HepG2 (cell line): ENCODE measurements around the gene GPRIN1. TPM values are rescaled to one million over a fixed set of nuclear protein-coding genes. Genes with fewer than 3 reads are reported as not detected.

ENCODE experiments used
- ATAC-seq: fragments of 200-7000 bp; cut with Tn5 transposase; 3 replicates; pipeline ENCODE4 v1.9.1; 2020; ENCODE audit warnings: mild to moderate bottlenecking, moderate library complexity
- BruUV-seq: library from RNA; stranded (reverse); fragments of 400-500 nt; replicated peaks from 2 replicates; lab custom pipeline; 2021; lab: Mats Ljungman, UMichigan
- CTCF ChIA-PET: fragments of 300-600 bp; formaldehyde crosslinking; extraction: SDS; loops from one replicate; lab custom pipeline; 2021; ENCODE audit warnings: low total read pairs, inconsistent platforms, low intra/inter-chr PET ratio; lab: Yijun Ruan, JAX
- POLR2A ChIA-PET: fragments of 350-600 bp; sonication (Branson Sonifier 250); formaldehyde crosslinking; loops from one replicate; lab custom pipeline; 2020; ENCODE audit warnings: antibody characterized with exemption, inconsistent platforms; lab: Yijun Ruan, JAX
- DNase-seq: peaks from one replicate; pipeline ENCODE4 v3.0.0-alpha.2; 2015; ENCODE audit warnings: low spot score
- FAIRE-seq: peaks from 3 replicates; lab custom pipeline; 2011; peaks lifted over from hg19 to GRCh38; lab: Jason Lieb, UNC
- H2AFZ ChIP-seq: one replicate; pipeline ENCODE4 v1.6.1; 2011; ENCODE audit warnings: low read length, inconsistent platforms
- H3K27ac ChIP-seq: fragments of 300-600 bp; 3 replicates; pipeline ENCODE4 v1.8.0; 2011; ENCODE audit warnings: mixed run types, mild to moderate bottlenecking, mixed read lengths, low read length, inconsistent platforms; ENCODE audit not compliant: insufficient read depth; ENCODE audit errors: extremely low read length
- H3K27me3 ChIP-seq, 2 experiments: fragments of 200-600 bp in 1 of 2; 2 replicates in 1 of 2; 3 replicates in 1 of 2; pipeline versions ENCODE4 v1.6.0 to v1.8.0; 2011; ENCODE audit warnings: low read length in 2 of 2, mild to moderate bottlenecking in 2 of 2, moderate library complexity in 2 of 2, inconsistent platforms in 1 of 2; ENCODE audit not compliant: insufficient read depth in 2 of 2, control insufficient read depth in 1 of 2
- H3K36me3 ChIP-seq, 2 experiments: fragments of 200-600 bp in 1 of 2; replicated peaks in 1 of 2; 2 replicates in 1 of 2; 3 replicates in 1 of 2; pipeline versions ENCODE4 v1.5.1 to v1.8.0; 2011; ENCODE audit warnings: low read length in 2 of 2, inconsistent platforms in 1 of 2; ENCODE audit not compliant: insufficient read depth in 2 of 2, control insufficient read depth in 1 of 2
- H3K4me1 ChIP-seq: 2 replicates; pipeline ENCODE4 v1.5.1; 2012; ENCODE audit warnings: low read length, inconsistent platforms; ENCODE audit not compliant: insufficient read depth
- H3K4me2 ChIP-seq: 2 replicates; pipeline ENCODE4 v1.6.0; 2011; ENCODE audit warnings: low read depth, low read length, inconsistent platforms
- H3K4me3 ChIP-seq, 3 experiments: fragments of 200-600 bp in 1 of 3; sonication (generic), shearing (Covaris generic) in 1 of 3; replicated peaks in 1 of 3; 2 replicates each; pipeline ENCODE4 v1.5.1; 2011 to 2016; ENCODE audit warnings: low read length in 3 of 3, inconsistent platforms in 2 of 3, low read depth in 2 of 3, mild to moderate bottlenecking in 2 of 3, control low read depth in 1 of 3, mixed read lengths in 1 of 3; ENCODE audit not compliant: insufficient read depth in 1 of 3
- H3K79me2 ChIP-seq: one replicate; pipeline ENCODE4 v1.6.1; 2011; ENCODE audit warnings: low read length, inconsistent platforms; ENCODE audit not compliant: insufficient read depth
- H3K9ac ChIP-seq: 2 replicates; pipeline ENCODE4 v1.6.0; 2011; ENCODE audit warnings: mild to moderate bottlenecking, low read depth, low read length, inconsistent platforms; ENCODE audit not compliant: insufficient read depth
- H3K9me3 ChIP-seq: 2 replicates; pipeline ENCODE4 v1.5.1; 2012; ENCODE audit warnings: mild to moderate bottlenecking, low read length
- H4K20me1 ChIP-seq: 2 replicates; pipeline ENCODE4 v1.6.0; 2011; ENCODE audit warnings: inconsistent platforms, mild to moderate bottlenecking, low read length, moderate library complexity; ENCODE audit not compliant: insufficient read depth
- BCL6 ChIP-seq: IDR thresholded peaks from 2 replicates; pipeline ENCODE4 v1.6.1; 2016; ENCODE audit warnings: missing genetic modification reagents, missing compliant biosample characterization
- CBX2 ChIP-seq, 2 experiments: fragments of 200-600 bp in 1 of 2; sonication (generic); formaldehyde crosslinking in 1 of 2; IDR thresholded peaks; 2 replicates each; pipeline versions ENCODE4 v1.7.0 to v1.8.1; 2018 to 2022; ENCODE audit warnings: low read depth in 2 of 2, low read length in 1 of 2, mild to moderate bottlenecking in 1 of 2, missing genetic modification reagents in 1 of 2
- HNRNPL ChIP-seq: fragments of 200-400 bp; formaldehyde crosslinking; IDR thresholded peaks from 2 replicates; pipeline ENCODE4 v1.6.1; 2017; ENCODE audit warnings: mild to moderate bottlenecking, low read depth, low read length
- POLR2A ChIP-seq, 2 experiments: IDR thresholded peaks; 2 replicates each; pipeline ENCODE4 v1.6.1; 2011; ENCODE audit warnings: low read depth in 2 of 2, low read length in 2 of 2, mild to moderate bottlenecking in 1 of 2, moderate library complexity in 1 of 2; ENCODE audit not compliant: insufficient read depth in 1 of 2
- RXRA ChIP-seq: sonication (generic); formaldehyde crosslinking; IDR thresholded peaks from 2 replicates; pipeline ENCODE4 v1.5.1; 2020; ENCODE audit warnings: missing genetic modification reagents
- RXRB ChIP-seq: IDR thresholded peaks from 2 replicates; pipeline ENCODE4 v1.6.1; 2016; ENCODE audit warnings: borderline replicate concordance, missing genetic modification reagents, missing compliant biosample characterization
- SPEN ChIP-seq: sonication (generic); formaldehyde crosslinking; IDR thresholded peaks from 2 replicates; pipeline ENCODE4 v1.5.1; 2020; ENCODE audit warnings: low read depth, mild to moderate bottlenecking, missing genetic modification reagents
- TEAD3 ChIP-seq: optimal IDR thresholded peaks from 2 replicates; pipeline ENCODE3; 2016; ENCODE audit warnings: borderline replicate concordance
- ZBTB7B ChIP-seq: sonication (generic); formaldehyde crosslinking; IDR thresholded peaks from 2 replicates; pipeline ENCODE4 v1.4.0; 2020; ENCODE audit warnings: missing genetic modification reagents
- ZC3H4 ChIP-seq: sonication (generic); formaldehyde crosslinking; IDR thresholded peaks from 2 replicates; pipeline ENCODE4 v1.4.0; 2020; ENCODE audit warnings: missing genetic modification reagents, borderline replicate concordance
- ZFP37 ChIP-seq: sonication (generic); formaldehyde crosslinking; IDR thresholded peaks from 2 replicates; pipeline ENCODE4 v1.4.0; 2020; ENCODE audit warnings: missing genetic modification reagents, borderline replicate concordance
- ZFP62 ChIP-seq: sonication (generic); formaldehyde crosslinking; IDR thresholded peaks from 2 replicates; pipeline ENCODE4 v1.4.0; 2020; ENCODE audit warnings: missing genetic modification reagents
- ZNF572 ChIP-seq: sonication (generic); formaldehyde crosslinking; IDR thresholded peaks from 2 replicates; pipeline ENCODE4 v1.5.1; 2020; ENCODE audit warnings: mild to moderate bottlenecking, missing genetic modification reagents
- ZNF772 ChIP-seq: sonication (generic); formaldehyde crosslinking; IDR thresholded peaks from 2 replicates; pipeline ENCODE4 v1.5.0; 2020; ENCODE audit warnings: mild to moderate bottlenecking, missing genetic modification reagents
- WGBS: methylation state at CpG from one replicate; pipeline ENCODE4 v1.1.6; 2017; ENCODE audit warnings: low lambda C conversion rate; 5-methylcytosine and 5-hydroxymethylcytosine counted together
- in situ Hi-C: cut with HindIII; loops from 2 replicates; pipeline ENCODE4 v1.10.0; 2017; ENCODE audit warnings: low pct_unique_long_range_greater_than_20kb; ENCODE audit not compliant: extremely low pct_ligation_motif_present
- intact Hi-C: fragments of 100-400 bp; cut with micrococcal nuclease; formaldehyde crosslinking; loops from one replicate; pipeline ENCODE4 v1.10.0; 2022; ENCODE audit not compliant: unreplicated experiment
- polyA plus RNA-seq, 8 experiments: library from polyadenylated mRNA; depleted of rRNA in 3 of 8; stranded (reverse) in 7 of 8; unstranded in 1 of 8; fragments of >200 nt; fragmentation: Illumina TruSeq in 4 of 8; extraction: Trizol in 4 of 8; gene quantifications; 2 replicates each; pipeline versions ENCODE4 v1.2.1 to v1.2.3, GENCODE V29; 2011 to 2016; ENCODE audit warnings: low read depth in 4 of 8, missing spikeins in 1 of 8, mixed read lengths in 1 of 8; ENCODE audit not compliant: insufficient read depth in 1 of 8
- total RNA-seq, 5 experiments: library from RNA; depleted of rRNA; stranded (reverse); fragments of >200 nt; fragmentation: Illumina TruSeq; extraction: Trizol; gene quantifications; 2 replicates each; pipeline ENCODE4 v1.2.3, GENCODE V29; 2016; ENCODE audit warnings: low read depth in 1 of 5
- TF ChIP-seq, protein P1 (sequence below): sonication (generic); formaldehyde crosslinking; conservative IDR thresholded peaks from 2 replicates; pipeline ENCODE4 v1.4.0; 2020; ENCODE audit warnings: missing genetic modification reagents

The GPRIN1 gene
- total and polyA plus RNA-seq, 2 of the 13 experiments (the other 11 are each of a cell fraction or from before 2014, with no cell fraction given): 0.32 to 2.0 TPM

- H3K4me3 ChIP-seq: peak overlapping the region; percentile 1 to 82 (median 79); a peak in 3 of 6 replicates
- FAIRE-seq (no peak), ATAC-seq (no peak), DNase-seq (no peak)
- H2AFZ ChIP-seq: no peak overlapping the region
- 71% methylated on average over 12 of the region's 15 CpGs for WGBS
- no peak overlapping the region for H3K27ac ChIP-seq
- H3K4me1 ChIP-seq: peaks cover 21% of the 10 kb centered on the region
- in situ Hi-C loops: no loop called here
- H4K20me1 ChIP-seq: no peaks in the 10 kb centered on the region
- no peaks in the 10 kb centered on the region; a peak in 1 of 5 replicates for H3K36me3 ChIP-seq
- ChIA-PET CTCF (no interaction called here), POLR2A (no interaction called here)
- H3K9me3 ChIP-seq: no peaks in the 10 kb centered on the region
- intact Hi-C loops: no loop called here
- 0 out of 2 replicates have a peak, but pooled peaks have one; percentile 17 for TF ChIP-seq RXRA (CRISPR knock-in tag)
- no peak for TF ChIP-seq RXRB (CRISPR knock-in tag)
- TF ChIP-seq ZBTB7B (CRISPR knock-in tag): no peak
- 0 out of 2 replicates have a peak, but pooled peaks have one; percentile 51 for TF ChIP-seq ZNF572
- TF ChIP-seq TEAD3 (CRISPR knock-in tag): peak; percentile 10
- TF ChIP-seq HNRNPL: 0 out of 2 replicates have a peak, but pooled peaks have one; percentile 19
- peak overlapping the region; percentile 88 for H3K4me2 ChIP-seq
- H3K9ac ChIP-seq: peak overlapping the region; percentile 73; the same call in 1 of the 2 replicates
- no peaks in the 10 kb centered on the region for H3K79me2 ChIP-seq
- peaks cover 3 to 17% of the 10 kb centered on the region in 2 experiments; a peak in 4 of 5 replicates for H3K27me3 ChIP-seq
- no TSS peak for BruUV-seq
Measured at GRCh38 chr5:176648474-176649194, 38.7 kb upstream of the GPRIN1 start.

DNA sequence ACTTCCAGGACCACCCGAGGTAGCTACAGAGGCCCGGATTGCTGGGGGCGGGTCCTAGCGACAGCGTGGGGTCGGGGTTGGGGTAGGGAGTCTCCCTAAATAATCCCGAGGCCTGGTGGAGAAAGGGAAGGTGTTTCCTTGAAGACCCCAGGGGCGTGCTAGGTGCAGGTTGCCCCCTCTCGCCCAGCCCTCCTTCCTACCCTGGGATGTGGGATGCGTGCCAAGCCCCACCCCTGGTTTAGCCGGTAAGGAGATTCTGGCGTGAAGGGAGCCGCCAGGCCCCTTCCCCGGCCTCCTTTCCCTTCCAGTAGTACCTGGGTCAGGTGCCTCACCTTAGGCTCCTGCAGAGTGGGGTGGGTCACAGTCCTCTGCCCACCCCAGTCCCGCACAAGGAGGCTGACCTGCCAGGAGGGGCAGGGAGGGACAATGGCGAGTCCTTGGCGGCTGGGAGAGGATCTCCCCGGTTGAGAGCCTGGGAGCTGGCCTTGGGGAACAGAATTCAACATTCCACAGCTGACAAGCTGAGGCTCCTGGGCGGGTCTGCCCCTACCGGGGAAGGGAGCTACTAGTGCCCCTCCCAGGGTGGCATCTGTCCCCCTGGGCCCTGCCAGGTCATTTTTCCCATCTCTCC lies 38.0 kb upstream of the GPRIN1 start:
- ChIA-PET CTCF (no interaction called here), POLR2A (interaction anchor here (0.5 to 1.6 kb wide), 3 partner anchors 11 to 219 kb away, joined by 3 to 5 read pairs (median 4); partner anchors contain the start of gene RNF44)
- DNase-seq (no peak), ATAC-seq (peak; percentile 16), FAIRE-seq (no peak)
- WGBS: no CpG with 5 or more reads among the region's 20 CpGs
- in situ Hi-C loops (no loop called here), intact Hi-C loops (no loop called here)
- BruUV-seq: TSS peak; percentile 67
- no peaks in the 10 kb centered on the region for H3K9me3 ChIP-seq
- H3K4me1 ChIP-seq: peaks cover 21% of the 10 kb centered on the region
- H4K20me1 ChIP-seq: no peaks in the 10 kb centered on the region
- H3K9ac ChIP-seq: peak overlapping the region; percentile 73
- no peaks in the 10 kb centered on the region for H3K36me3 ChIP-seq
- no peak overlapping the region for H2AFZ ChIP-seq
- H3K79me2 ChIP-seq: no peaks in the 10 kb centered on the region
- H3K27ac ChIP-seq: no peak overlapping the region
- H3K4me2 ChIP-seq: peak overlapping the region; percentile 88
- H3K27me3 ChIP-seq: peaks cover 7 to 20% of the 10 kb centered on the region in 2 experiments; a peak in 4 of 5 replicates
- H3K4me3 ChIP-seq: peak overlapping the region; percentile 68 to 82 (median 79)
- no peak for TF ChIP-seq POLR2A (IDR thresholded peaks at IDR 0.05; ENCODE audit: insufficient read depth in 1 of 2, low read depth in 2 of 2, low read length in 2 of 2)
- TF ChIP-seq ZC3H4 (CRISPR knock-in tag): no peak
- no peak for TF ChIP-seq CBX2 (IDR thresholded peaks at IDR 0.05; ENCODE audit: low read depth, low read length)
- TF ChIP-seq CBX2 (CRISPR knock-in tag; IDR thresholded peaks at IDR 0.05; ENCODE audit: low read depth): no peak
- TF ChIP-seq, protein P1, sequence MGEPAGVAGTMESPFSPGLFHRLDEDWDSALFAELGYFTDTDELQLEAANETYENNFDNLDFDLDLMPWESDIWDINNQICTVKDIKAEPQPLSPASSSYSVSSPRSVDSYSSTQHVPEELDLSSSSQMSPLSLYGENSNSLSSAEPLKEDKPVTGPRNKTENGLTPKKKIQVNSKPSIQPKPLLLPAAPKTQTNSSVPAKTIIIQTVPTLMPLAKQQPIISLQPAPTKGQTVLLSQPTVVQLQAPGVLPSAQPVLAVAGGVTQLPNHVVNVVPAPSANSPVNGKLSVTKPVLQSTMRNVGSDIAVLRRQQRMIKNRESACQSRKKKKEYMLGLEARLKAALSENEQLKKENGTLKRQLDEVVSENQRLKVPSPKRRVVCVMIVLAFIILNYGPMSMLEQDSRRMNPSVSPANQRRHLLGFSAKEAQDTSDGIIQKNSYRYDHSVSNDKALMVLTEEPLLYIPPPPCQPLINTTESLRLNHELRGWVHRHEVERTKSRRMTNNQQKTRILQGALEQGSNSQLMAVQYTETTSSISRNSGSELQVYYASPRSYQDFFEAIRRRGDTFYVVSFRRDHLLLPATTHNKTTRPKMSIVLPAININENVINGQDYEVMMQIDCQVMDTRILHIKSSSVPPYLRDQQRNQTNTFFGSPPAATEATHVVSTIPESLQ (CRISPR knock-in tag): no peak
- TF ChIP-seq HNRNPL: 0 out of 2 replicates have a peak, but pooled peaks have one; percentile 31
- no peak for TF ChIP-seq ZFP37 (CRISPR knock-in tag)
- TF ChIP-seq SPEN: peak; percentile 7; the same call in 1 of the 2 replicates
- no peak for TF ChIP-seq ZFP62 (CRISPR knock-in tag)
- TF ChIP-seq ZNF772 (CRISPR knock-in tag): no peak
- TF ChIP-seq BCL6 (CRISPR knock-in tag): no peak
- 0 out of 2 replicates have a peak, but pooled peaks have one; percentile 44 for TF ChIP-seq ZNF572
